IPS-18c (cell line): ENCODE measurements around the gene ACLY.

ENCODE experiments used
- H3K4me3 ChIP-seq: 2 replicates; pipeline ENCODE4 v1.7.0; 2013; ENCODE audit warnings: low read depth, mild to moderate bottlenecking, low read length, moderate library complexity; ENCODE audit not compliant: insufficient read depth
- H3K9me3 ChIP-seq: one replicate; pipeline ENCODE4 v1.6.1; 2013; ENCODE audit warnings: mild to moderate bottlenecking, low read length, moderate library complexity; ENCODE audit not compliant: control insufficient read depth, insufficient read depth

Gene ACLY

DNA sequence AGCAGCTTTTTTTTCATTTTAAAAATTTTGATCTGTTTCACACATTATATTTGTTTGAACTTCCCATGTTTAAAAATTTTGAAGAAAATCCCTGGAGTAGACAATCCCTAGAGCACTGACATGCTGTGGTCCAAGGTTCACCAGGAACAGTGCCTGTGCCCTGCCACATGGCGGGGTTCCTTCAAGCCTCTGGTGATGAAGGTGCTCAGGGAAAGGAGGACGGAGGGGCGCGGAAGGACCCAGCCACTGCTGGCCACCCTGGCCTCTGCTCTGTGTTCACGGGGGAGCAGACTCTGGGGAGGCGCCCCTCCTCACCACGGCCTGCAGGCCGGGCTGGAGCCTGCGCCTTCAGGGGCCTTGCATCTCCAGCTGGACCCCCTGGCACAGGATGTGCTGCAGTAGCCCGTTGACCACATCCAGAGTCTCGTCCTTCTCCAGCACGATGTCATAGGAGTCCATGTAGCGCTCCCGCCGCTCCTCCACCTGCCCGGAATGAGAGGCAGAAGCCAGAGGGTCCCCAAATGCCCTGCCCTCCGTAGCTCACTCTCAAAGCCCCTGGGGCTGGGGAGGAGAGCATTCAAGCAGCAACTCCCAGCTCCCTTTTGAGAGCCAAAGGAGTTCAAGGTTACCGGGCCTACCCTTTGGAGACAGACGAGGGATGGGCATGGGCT is 93.4 kb downstream of the ACLY start:
- no peaks in the 10 kb centered on the region for H3K9me3 ChIP-seq

DNA sequence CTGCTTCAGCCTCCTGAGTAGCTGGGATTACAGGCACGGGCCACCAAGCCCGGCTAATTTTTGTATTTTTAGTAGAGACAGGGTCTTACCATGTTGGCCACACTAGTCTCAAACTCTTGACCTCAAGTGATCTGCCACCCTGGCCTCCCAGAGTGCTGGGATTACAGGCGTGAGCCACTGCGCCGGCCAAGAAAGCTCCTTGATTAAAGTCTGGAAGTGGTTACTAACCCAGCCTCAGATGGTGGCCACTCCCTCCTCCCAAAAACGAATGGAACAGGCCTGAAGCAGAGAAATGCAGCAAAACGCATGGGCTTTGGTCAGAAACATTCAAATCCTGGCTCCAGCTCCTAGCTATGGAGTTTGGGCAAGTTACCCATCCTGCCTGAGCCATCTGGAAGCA is 94.7 kb downstream of the ACLY start:
- Histone ChIP-seq H3K9me3 (no peaks in the 10 kb centered on the region), H3K4me3 (no peak overlapping the region)

More for the DNA sequence above, 93.4 kb downstream of the ACLY start:
- no peak overlapping the region for H3K4me3 ChIP-seq

DNA sequence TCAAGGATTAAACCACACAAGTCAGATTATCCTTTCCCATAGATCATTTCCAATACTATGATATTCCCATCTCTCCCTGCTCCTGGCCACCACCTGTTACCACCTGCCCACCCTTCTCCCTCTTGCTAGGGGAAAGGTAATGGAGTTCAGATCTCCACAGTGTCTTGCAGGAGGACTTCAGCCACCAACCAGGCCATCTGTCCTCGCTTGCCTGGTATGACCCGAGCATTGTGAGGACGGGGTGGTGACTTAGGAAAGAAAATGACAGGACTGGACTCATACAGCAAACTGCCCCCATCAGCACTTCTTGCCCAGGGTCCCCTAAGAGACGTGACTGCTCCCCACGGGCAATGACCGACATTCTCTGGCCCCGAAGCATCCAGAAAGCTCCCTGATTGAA is 95.2 kb downstream of the ACLY start:
- Histone ChIP-seq H3K4me3 (no peak overlapping the region), H3K9me3 (no peaks in the 10 kb centered on the region)

GRCh38 chr17:41823141-41823524 is 95.6 kb downstream of the ACLY start:
- H3K4me3 ChIP-seq, result no peak overlapping the region
- peaks cover 1% of the 10 kb centered on the region for H3K9me3 ChIP-seq

GRCh38 chr17:41822216-41823140 is 96.3 kb downstream of the ACLY start:
- Histone ChIP-seq H3K9me3 (peaks cover 2% of the 10 kb centered on the region), H3K4me3 (no peak overlapping the region)

DNA sequence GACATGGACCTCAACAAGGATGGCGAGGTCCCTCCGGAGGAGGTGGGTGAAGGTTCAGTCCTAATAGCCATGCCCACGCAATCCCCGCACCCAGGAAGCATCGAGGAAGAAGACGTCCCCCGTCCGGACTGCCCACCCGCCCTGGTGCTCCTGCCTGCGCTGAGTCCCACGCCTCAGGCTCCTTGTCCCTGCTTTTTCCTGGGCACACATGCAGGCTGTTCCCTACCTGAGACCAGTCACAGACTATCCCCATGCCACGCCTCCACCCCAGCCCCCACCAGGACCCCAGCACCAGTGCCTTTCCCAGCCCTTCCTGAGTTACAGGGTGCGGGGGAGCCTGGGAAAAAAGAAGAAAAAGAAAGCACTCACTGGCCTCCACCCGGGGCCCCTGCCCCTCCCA is 97.0 kb downstream of the ACLY start:
- Histone ChIP-seq H3K9me3 (peaks cover 2% of the 10 kb centered on the region), H3K4me3 (no peak overlapping the region)

- H3K4me3 ChIP-seq, result no peak overlapping the region
These were observed 100.7 kb downstream of the ACLY start for GRCh38 chr17:41818024-41818423.

More at GRCh38 chr17:41818024-41818423, 100.7 kb downstream of the ACLY start:
- H3K9me3 ChIP-seq, result peaks cover 2% of the 10 kb centered on the region
